ENCODE results near the gene LRRC75A.
A peak's percentile ranks its signal among the peaks of the same experiment; 100 is the strongest.

Gene LRRC75A

GRCh38 chr17:16438173-16438556 is 53.8 kb downstream of the LRRC75A start:
- ATAC-seq (ENCODE audit: insufficient read depth, low read depth) (peak; percentile 18), DNase-seq (no peak)
- Histone ChIP-seq H3K4me1 (ENCODE audit: insufficient read depth, low read length) (peaks cover 43% of the 10 kb centered on the region), H3K27ac (ENCODE audit: low read length) (peak overlapping the region; percentile 91), H3K9ac (ENCODE audit: low read depth, low read length) (peak overlapping the region; percentile 66), H3K4me2 (ENCODE audit: insufficient read depth, low read length) (peak overlapping the region; percentile 86), H2AFZ (ENCODE audit: low read depth, low read length) (peak overlapping the region; percentile 82), H3K27me3 (ENCODE audit: insufficient read depth, low read length, poor library complexity) (no peaks in the 10 kb centered on the region), H4K20me1 (ENCODE audit: insufficient read depth, low read length) (peaks cover 35% of the 10 kb centered on the region), H3K79me2 (ENCODE audit: insufficient read depth, low read length) (peaks cover 44% of the 10 kb centered on the region), H3K4me3 (ENCODE audit: low read depth in 1 of 2, low read length in 2 of 2) (peak overlapping the region; percentile 30 to 96), H3K9me3 (ENCODE audit: insufficient read depth, low read length, severe bottlenecking) (no peaks in the 10 kb centered on the region), H3K36me3 (ENCODE audit: insufficient read depth, low read length) (peaks cover 42% of the 10 kb centered on the region)
- TF ChIP-seq EZH2 (IDR thresholded peaks at IDR 0.05; ENCODE audit: borderline replicate concordance, low read depth, low read length, severe bottlenecking) (no peak), CTCF (IDR thresholded peaks at IDR 0.05; ENCODE audit: borderline replicate concordance, extremely low read depth, low read length, poor library complexity, severe bottlenecking) (peak; percentile 4)

GRCh38 chr17:16437083-16437482 is 54.9 kb downstream of the LRRC75A start:
- no peak for TF ChIP-seq EZH2 (IDR thresholded peaks at IDR 0.05; ENCODE audit: borderline replicate concordance, low read depth, low read length, severe bottlenecking)
- no peak for TF ChIP-seq CTCF (IDR thresholded peaks at IDR 0.05; ENCODE audit: borderline replicate concordance, extremely low read depth, low read length, poor library complexity, severe bottlenecking)
- H3K9ac ChIP-seq (ENCODE audit: low read depth, low read length), result no peak overlapping the region
- H3K27ac ChIP-seq (ENCODE audit: low read length), result no peak overlapping the region
- H2AFZ ChIP-seq (ENCODE audit: low read depth, low read length), result no peak overlapping the region
- peaks cover 33% of the 10 kb centered on the region for H3K79me2 ChIP-seq (ENCODE audit: insufficient read depth, low read length)
- H3K4me3 ChIP-seq (ENCODE audit: low read depth in 1 of 2, low read length in 2 of 2), result no peak overlapping the region
- no peaks in the 10 kb centered on the region for H3K27me3 ChIP-seq (ENCODE audit: insufficient read depth, low read length, poor library complexity)
- peaks cover 24% of the 10 kb centered on the region; the same call in 1 of the 2 replicates for H4K20me1 ChIP-seq (ENCODE audit: insufficient read depth, low read length)
- peak overlapping the region; percentile 18; the same call in 1 of the 2 replicates for H3K4me2 ChIP-seq (ENCODE audit: insufficient read depth, low read length)
- H3K36me3 ChIP-seq (ENCODE audit: insufficient read depth, low read length), result peaks cover 32% of the 10 kb centered on the region
- H3K4me1 ChIP-seq (ENCODE audit: insufficient read depth, low read length), result peaks cover 32% of the 10 kb centered on the region
- DNase-seq, result no peak
- H3K9me3 ChIP-seq (ENCODE audit: insufficient read depth, low read length, severe bottlenecking), result no peaks in the 10 kb centered on the region
- ATAC-seq (ENCODE audit: insufficient read depth, low read depth), result no peak

GRCh38 chr17:16435925-16436886 is 55.8 kb downstream of the LRRC75A start:
- peaks cover 23% of the 10 kb centered on the region for H3K4me1 ChIP-seq (ENCODE audit: insufficient read depth, low read length)
- no peak for ATAC-seq (ENCODE audit: insufficient read depth, low read depth)
- TF ChIP-seq CTCF (IDR thresholded peaks at IDR 0.05; ENCODE audit: borderline replicate concordance, extremely low read depth, low read length, poor library complexity, severe bottlenecking) (no peak), EZH2 (IDR thresholded peaks at IDR 0.05; ENCODE audit: borderline replicate concordance, low read depth, low read length, severe bottlenecking) (no peak)

More at GRCh38 chr17:16435925-16436886, 55.8 kb downstream of the LRRC75A start:
- H3K4me2 ChIP-seq (ENCODE audit: insufficient read depth, low read length), result no peak overlapping the region
- H3K79me2 ChIP-seq (ENCODE audit: insufficient read depth, low read length), result peaks cover 25% of the 10 kb centered on the region
- no peak overlapping the region for H3K4me3 ChIP-seq (ENCODE audit: low read depth in 1 of 2, low read length in 2 of 2)
- no peak overlapping the region for H3K9ac ChIP-seq (ENCODE audit: low read depth, low read length)
- no peaks in the 10 kb centered on the region for H3K9me3 ChIP-seq (ENCODE audit: insufficient read depth, low read length, severe bottlenecking)
- H3K36me3 ChIP-seq (ENCODE audit: insufficient read depth, low read length), result peaks cover 30% of the 10 kb centered on the region
- no peak overlapping the region; the same call in 1 of the 2 replicates for H3K27ac ChIP-seq (ENCODE audit: low read length)
- DNase-seq, result no peak
- no peaks in the 10 kb centered on the region for H3K27me3 ChIP-seq (ENCODE audit: insufficient read depth, low read length, poor library complexity)
- no peak overlapping the region for H2AFZ ChIP-seq (ENCODE audit: low read depth, low read length)
- H4K20me1 ChIP-seq (ENCODE audit: insufficient read depth, low read length), result peaks cover 17% of the 10 kb centered on the region; the same call in 1 of the 2 replicates
